Central memory CD4-positive, alpha-beta T cell (primary cell): ENCODE data around the gene RBFA.
A peak's percentile ranks its signal among the peaks of the same experiment; 100 is the strongest.

ENCODE experiments used
- DNase-seq: peaks from one replicate; pipeline ENCODE4 v3.0.0; 2022

The RBFA gene

DNA sequence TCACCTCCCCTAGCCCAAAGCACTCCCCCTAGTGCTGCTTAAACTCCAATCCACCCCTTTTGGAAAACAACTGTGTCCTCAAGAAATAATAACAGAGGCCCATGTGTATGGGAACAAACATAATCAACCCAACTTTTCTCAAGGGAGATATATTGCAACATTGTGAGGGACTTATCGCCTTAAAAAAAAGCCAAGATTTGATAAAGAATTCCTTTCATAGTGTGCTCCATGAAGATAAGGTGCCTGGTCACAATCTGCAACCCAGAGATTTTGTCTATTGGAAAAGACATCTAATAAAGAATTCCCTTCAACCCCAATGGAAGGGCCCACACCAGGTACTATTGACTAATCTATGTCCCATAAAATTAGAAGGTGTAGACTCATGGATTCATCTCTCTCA is 4.5 kb upstream of the RBFA start:
- DNase-seq, result no peak

DNA sequence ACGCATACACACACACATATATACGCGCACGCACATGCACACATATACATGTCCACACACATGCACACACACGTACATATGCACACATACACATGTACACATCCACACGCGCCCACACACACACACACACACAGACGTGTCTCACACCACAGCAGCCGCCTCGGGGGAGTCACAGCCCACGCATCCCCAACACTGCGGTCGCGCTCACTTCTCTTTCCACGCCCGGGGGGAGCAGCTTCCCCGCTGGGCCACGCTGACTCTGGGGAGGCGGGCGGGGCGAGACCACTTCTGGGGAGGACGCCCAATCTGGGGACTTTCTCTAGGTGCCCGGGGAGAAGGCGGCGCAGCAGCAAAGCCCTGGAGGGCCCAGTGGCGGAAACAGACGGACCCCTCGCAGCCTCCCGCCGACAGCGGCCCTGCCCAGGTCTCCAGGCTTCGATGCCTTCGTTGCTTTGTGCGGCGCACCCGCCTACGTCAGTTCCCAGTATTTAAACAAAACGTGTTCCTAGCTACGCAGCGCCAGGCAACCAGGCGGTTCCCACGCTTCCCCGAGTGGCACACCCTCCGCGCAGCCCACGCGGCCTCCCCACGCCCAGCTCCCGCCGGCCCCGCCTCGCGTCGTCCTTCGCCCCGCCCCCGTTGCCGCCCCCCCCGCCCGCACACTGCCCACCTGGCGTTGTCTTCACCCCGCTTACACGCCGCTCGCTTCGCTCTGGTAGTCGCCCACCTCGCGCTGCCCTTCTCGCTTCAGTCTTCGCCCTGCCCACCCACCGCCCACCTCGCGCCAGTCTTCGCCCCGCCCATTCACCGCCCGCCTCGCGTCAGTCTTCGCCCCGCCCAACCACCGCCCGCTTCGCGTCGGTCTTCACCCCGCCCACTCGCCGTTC is 810 bp upstream of the RBFA start:
- DNase-seq, result peak; percentile 85

DNA sequence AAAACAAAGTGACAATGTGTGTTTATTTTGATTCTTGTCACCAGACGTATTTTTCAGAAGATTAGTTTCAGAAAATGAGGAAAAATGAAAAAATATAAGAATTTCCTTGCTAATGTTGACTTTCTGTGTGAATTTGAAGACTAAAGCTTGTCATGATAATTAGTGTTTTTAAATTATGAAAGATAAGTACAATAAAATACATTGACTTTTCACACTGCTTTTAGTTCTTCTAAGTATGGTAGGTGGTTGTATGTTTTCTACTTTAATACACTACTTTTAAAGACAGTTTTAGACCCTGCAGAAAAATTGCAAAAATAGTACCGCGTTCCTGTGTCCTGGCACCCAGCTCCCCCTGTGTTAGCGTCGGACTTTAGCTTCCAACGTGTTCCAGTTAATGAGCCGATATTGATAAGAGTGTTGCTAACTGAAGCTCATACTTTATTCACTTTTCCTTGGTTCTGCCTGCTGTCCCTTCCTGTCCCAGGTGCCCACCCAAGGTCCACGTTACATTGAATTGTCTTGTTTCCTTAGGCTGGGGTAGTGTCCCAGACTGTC is 695 bp downstream of the RBFA start:
- DNase-seq, result no peak

DNA sequence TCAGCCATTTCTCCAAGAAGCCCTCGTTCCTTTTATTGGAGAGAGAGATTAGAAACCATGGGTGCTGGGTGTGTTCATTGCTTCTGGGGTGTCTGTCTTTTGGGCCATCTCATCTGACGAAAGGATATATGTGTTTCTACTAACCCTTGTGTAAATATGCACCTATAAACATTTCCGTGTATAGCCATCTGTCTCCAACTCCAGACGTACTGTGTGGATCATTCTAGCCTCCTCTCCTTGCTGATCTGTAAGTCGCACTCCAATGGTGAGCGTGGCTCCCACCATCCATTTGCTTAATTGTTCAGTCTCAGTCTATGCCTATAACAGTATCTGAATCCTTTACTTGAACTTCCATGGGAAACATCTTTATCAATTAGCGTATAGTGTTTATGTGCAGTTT is 1.8 kb downstream of the RBFA start:
- no peak for DNase-seq

DNA sequence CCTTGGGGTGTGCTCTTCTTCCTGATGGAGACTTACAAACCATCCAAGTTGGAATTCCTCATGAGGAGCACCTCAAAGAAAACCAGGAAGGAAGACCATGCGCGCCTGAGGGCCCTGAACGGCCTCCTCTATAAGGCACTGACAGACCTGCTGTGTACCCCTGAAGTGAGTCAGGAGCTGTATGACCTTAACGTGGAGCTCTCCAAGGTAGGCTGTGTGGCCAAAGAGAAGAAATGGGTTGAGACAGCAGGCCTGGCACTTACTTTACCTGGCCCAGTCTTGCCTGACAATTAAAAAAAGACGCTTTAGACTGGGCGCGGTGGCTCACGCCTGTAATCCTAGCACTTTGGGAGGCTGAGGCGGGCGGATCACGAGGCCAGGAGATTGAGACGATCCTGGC is 3.1 kb downstream of the RBFA start:
- no peak for DNase-seq

- DNase-seq, result no peak
Measured at GRCh38 chr18:80037869-80038630, 3.8 kb downstream of the RBFA start.

DNA sequence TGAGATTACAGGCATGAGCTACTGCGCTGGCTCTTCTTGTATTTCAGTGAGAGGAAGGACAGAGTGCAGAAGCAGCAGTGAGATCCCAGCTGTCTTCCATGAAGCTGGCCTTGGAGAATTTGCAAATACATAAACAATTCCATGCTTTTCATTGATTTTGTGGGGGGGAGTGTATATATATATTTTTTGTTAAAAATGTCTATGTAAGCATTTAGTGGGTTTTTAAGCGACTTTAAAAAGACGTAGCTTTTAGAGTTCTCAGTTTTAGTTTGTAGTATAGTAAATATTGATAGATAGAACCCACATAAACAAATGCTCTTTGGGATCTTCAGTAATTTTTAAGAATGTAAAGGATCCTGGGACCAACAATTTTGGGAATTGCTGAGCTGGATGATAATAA is 6.3 kb downstream of the RBFA start:
- no peak for DNase-seq

DNA sequence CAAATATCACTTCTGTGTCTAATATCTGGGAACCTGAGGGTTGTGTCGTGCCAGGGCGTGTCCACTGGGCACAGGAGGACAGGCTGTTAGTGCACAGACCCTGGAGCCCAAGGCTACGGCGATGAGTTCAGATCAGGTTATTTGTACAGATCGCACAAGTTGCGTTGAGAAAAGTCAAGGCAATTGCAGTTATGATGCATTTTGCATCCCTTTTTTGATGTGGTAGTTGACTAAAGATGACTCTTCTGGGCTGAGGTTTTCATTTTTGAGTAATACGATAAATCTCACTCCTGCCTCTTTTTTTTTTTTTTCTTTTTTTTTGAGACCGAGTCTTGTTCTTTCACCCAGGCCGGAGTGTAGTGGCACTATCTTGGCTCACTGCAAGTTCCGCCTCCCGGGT is 7.2 kb downstream of the RBFA start:
- no peak for DNase-seq

- DNase-seq, result no peak
Measured at GRCh38 chr18:80042785-80043184, 8.6 kb downstream of the RBFA start.

- DNase-seq, result no peak
Measured at GRCh38 chr18:80044072-80044471, 9.8 kb downstream of the RBFA start.

DNA sequence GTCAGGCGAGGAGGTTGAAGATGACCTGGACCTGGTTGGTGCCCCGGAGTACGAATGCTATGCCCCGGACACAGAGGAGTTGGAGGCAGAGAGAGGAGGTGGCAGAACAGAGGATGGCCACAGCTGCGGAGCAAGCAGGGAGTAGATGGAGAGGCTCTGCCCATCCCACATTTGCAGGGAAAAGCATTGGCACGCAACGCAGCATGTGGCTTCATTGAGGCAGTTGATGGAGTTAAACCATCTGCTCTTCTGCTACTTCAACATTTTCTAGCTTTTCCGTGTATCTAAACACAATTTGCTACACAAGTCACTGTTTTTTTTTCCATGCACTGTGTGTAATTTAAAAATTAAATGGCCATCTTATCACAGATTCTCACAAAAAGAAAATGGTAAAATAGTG is 11.8 kb downstream of the RBFA start:
- no peak for DNase-seq

- DNase-seq, result no peak
Measured at GRCh38 chr18:80046431-80046830, 12.2 kb downstream of the RBFA start.

- no peak for DNase-seq
Measured at GRCh38 chr18:80046961-80047541, 12.8 kb downstream of the RBFA start.

DNA sequence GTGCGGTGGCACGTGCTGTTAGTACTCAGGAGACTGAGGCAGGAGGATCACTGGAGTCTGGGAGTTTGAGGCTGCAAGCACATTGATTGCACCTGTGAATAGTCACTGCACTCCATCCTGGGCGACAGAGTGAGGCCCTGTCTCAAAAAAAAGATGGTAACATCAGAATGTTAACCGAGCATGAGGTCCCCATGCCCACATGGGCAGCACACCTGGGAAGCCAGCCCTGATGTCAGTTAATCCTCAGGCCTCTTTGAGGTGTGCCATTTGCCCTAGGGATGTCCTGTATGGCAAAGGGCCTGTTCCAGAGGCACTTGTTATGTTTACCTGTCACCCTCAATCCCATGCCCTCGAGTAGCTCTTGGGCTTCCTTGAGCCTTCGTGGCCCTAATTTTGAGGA is 16.6 kb downstream of the RBFA start:
- no peak for DNase-seq

GRCh38 chr18:80056095-80056494 is 21.9 kb downstream of the RBFA start:
- DNase-seq, result no peak

- no peak for DNase-seq
Measured at GRCh38 chr18:80059945-80060344, 25.7 kb downstream of the RBFA start.

GRCh38 chr18:80065705-80066104 is 31.5 kb downstream of the RBFA start:
- DNase-seq, result no peak

DNA sequence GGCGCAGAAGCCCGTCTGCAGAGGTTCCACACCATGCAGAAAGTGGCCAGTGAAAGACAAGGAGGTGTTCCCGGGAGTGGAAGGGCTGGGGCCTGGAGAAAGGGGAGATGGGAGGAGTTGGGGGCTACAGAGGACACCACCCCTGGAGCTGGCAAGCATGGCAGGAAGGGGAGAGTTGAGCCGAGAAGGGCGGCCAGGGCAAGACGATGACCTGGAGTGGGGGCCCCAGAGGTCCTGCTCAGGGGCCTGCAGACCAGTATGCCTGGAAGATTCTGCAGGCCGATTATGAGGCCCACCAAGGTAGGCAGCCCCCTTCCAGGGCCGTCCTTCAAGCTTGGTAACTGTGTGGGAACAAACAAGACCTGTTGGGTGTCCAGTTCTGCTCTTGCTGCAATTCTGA is 33.1 kb downstream of the RBFA start:
- no peak for DNase-seq

DNA sequence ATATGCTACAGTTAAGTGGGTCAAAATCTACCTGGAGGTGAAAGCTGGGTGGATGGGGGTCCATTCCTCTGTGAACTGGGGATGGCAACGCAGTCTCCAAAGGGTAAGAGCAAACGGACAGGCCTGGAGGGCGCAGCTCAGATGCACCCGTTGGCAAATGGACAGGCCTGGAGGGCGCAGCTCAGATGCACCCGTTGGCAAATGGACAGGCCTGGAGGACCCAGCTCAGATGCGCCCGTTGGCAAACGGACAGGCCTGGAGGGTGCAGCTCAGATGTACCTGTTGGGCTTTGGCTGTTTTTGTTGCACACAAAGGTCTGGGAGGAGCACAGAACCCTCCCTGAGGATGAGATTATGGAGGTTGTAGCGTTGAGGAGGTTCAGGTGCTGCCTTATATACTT is 33.7 kb downstream of the RBFA start:
- no peak for DNase-seq

- no peak for DNase-seq
Measured at GRCh38 chr18:80068571-80069272, 34.5 kb downstream of the RBFA start.

DNA sequence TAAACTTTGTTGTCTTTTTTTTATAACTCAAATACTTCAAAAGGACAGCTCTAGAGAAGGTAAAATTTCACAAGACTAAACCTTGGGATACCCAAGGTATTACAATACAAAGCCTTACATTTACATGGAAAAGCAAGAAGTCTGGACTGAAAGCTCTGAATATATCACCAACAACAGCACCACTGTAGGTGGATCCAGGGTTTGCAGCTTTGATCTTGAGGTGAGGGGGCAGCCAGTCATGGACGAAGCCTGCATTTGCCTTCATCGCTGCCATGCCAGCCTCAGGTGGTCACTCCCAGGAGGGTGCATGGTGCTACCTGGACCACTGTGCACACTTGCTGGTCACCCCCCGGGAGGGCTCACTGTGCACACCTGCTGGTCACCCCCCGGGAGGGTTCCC is 36.6 kb downstream of the RBFA start:
- DNase-seq, result no peak

DNA sequence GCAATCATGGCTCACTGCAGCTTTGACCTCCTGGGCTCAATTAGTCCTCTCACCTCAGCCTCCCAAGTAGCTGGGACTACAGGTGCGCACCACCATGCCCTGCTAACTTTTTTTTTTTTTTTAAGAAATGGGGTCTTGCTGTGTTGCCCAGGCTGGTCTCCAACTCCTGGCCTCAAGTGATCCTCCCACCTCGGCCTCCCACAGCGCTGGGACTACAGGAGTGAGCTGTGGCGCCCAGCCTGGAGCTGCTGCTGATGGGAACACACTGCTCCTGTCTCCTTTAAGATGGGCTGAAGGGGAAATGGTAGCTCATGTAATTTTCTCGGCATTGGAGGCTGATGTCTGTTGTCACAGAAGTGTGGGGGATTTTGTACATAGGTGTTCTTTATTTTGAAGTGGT is 39.9 kb downstream of the RBFA start:
- no peak for DNase-seq

DNA sequence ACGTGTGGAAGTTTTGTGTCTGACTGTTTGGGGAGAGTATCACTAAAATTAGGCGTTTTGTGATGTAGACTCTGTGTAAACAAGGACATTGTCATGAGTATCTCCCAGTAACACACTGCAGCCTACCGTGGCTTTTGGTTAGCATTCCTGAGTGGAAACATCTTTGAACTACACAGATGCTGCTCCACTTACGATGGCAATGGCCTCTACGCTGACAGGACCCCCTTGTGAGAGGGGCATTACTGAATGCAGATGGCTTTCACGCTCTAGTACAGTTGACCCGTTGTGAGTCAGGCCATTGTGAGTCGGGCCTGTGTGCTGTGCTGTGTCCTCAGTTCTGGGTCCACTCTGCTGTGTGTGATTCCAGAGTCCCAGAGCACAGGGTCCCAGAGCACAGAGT is 40.5 kb downstream of the RBFA start:
- DNase-seq, result no peak
